WI38 (cell line): Measurements from ENCODE around the gene NFATC2IP.

Experiments
- H3K4me3 ChIP-seq: 2 replicates; pipeline ENCODE4 v1.5.1; 2011; ENCODE audit warnings: low read depth, mild to moderate bottlenecking, control low read depth, low read length
- TF ChIP-seq, protein P1 (sequence below): IDR thresholded peaks from 2 replicates; pipeline ENCODE4 v1.5.1; 2012; ENCODE audit warnings: low read depth, mild to moderate bottlenecking, control low read depth, low read length

Gene NFATC2IP

GRCh38 chr16:28982949-28983348 lies 32.2 kb downstream of the NFATC2IP start:
- TF ChIP-seq, protein P1, sequence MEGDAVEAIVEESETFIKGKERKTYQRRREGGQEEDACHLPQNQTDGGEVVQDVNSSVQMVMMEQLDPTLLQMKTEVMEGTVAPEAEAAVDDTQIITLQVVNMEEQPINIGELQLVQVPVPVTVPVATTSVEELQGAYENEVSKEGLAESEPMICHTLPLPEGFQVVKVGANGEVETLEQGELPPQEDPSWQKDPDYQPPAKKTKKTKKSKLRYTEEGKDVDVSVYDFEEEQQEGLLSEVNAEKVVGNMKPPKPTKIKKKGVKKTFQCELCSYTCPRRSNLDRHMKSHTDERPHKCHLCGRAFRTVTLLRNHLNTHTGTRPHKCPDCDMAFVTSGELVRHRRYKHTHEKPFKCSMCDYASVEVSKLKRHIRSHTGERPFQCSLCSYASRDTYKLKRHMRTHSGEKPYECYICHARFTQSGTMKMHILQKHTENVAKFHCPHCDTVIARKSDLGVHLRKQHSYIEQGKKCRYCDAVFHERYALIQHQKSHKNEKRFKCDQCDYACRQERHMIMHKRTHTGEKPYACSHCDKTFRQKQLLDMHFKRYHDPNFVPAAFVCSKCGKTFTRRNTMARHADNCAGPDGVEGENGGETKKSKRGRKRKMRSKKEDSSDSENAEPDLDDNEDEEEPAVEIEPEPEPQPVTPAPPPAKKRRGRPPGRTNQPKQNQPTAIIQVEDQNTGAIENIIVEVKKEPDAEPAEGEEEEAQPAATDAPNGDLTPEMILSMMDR = no peak
- no peak overlapping the region for H3K4me3 ChIP-seq

- TF ChIP-seq, protein P1 = no peak
Measured at GRCh38 chr16:28983644-28984043, 32.9 kb downstream of the NFATC2IP start.

DNA sequence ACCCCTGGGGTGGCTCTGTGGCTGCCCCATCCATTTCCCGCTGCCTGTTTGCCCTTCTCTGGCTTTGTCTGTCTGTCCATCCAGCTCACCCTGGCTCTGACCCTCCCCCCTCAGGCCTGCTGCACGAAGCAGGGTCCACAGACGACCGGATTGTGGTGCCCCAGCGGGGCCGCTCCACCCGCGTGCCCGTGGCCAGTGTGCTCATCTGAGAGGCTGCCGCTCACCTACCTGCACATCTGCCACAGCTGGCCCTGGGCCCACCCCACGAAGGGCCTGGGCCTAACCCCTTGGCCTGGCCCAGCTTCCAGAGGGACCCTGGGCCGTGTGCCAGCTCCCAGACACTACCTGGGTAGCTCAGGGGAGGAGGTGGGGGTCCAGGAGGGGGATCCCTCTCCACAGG lies 33.4 kb downstream of the NFATC2IP start:
- TF ChIP-seq, protein P1 = no peak
- no peak overlapping the region for H3K4me3 ChIP-seq

More at GRCh38 chr16:28983644-28984043, 32.9 kb downstream of the NFATC2IP start:
- no peak overlapping the region for H3K4me3 ChIP-seq

GRCh38 chr16:28984619-28985135 lies 33.9 kb downstream of the NFATC2IP start, which contains the start of gene LAT:
LAT (plus strand) TSS chr16:28985052; CDS start chr16:28985418, 366 bp downstream.
- no peak within 1 kb of the TSS for H3K4me3 ChIP-seq
- TF ChIP-seq, protein P1 = no peak

DNA sequence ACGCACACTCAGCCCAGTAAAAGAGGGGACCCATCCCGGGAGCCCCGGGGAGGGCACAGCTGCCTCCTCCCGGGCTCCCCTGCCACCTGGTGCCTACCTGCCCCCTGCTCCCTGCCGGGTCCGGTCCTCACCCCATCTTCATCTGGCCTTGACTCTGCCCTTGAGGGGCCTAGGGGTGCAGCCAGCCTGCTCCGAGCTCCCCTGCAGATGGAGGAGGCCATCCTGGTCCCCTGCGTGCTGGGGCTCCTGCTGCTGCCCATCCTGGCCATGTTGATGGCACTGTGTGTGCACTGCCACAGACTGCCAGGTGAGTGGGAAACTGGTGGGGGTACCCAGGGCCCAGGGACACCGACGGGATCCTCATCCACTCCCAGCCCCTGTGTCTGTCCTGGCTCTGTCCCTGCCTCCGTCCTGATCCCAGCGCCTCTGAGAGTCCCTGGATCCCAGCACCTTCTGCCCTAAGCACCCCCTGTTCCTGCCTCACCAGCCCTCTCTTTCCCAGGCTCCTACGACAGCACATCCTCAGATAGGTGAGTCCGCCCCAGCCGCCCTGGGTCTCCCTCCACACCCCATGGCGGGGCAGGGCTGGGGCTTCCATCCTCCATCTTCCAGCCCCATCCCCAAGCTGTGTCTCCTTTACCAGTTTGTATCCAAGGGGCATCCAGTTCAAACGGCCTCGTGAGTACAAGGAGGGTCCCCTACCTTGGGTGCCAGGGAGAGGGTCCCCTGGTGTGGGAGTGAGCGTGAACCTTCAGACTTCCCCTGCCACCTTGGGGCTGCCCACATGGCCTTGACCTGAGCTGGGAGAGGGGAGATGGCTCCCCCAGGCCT lies 34.7 kb downstream of the NFATC2IP start:
- H3K4me3 ChIP-seq = no peak overlapping the region
- TF ChIP-seq, protein P1 = no peak

GRCh38 chr16:28986046-28986445 lies 35.3 kb downstream of the NFATC2IP start:
- no peak overlapping the region for H3K4me3 ChIP-seq

More at GRCh38 chr16:28986046-28986445, 35.3 kb downstream of the NFATC2IP start:
- TF ChIP-seq, protein P1 = no peak
